Mesenchymal stem cell (in vitro differentiated cells and primary cell): ENCODE measurements around the gene SLC16A10.
"Not testable (repeated sequence)": the region's sequence is repeated elsewhere in the genome, so short reads cannot be mapped to it uniquely, and the experiment has no call there.

ENCODE experiments used
- DNase-seq: peaks from one replicate; pipeline ENCODE4 v3.0.0-alpha.2; 2013
- H2AFZ ChIP-seq: one replicate; pipeline ENCODE4 v1.6.1; 2013; ENCODE audit warnings: low read depth, mild to moderate bottlenecking, control low read depth, inconsistent platforms, low read length, moderate library complexity
- H2AK5ac ChIP-seq: 2 replicates; pipeline ENCODE4 v1.6.1; 2013; ENCODE audit warnings: low read length, moderate library complexity, mild to moderate bottlenecking, inconsistent platforms; ENCODE audit not compliant: severe bottlenecking
- H2BK120ac ChIP-seq: one replicate; pipeline ENCODE4 v1.6.1; 2013; ENCODE audit warnings: low read depth, mild to moderate bottlenecking, inconsistent platforms, low read length, moderate library complexity
- H2BK12ac ChIP-seq, 2 experiments: one replicate each; pipeline ENCODE4 v1.6.1; 2013; ENCODE audit warnings: inconsistent platforms in 2 of 2, low read length in 2 of 2, mild to moderate bottlenecking in 2 of 2, moderate library complexity in 2 of 2, control low read depth in 1 of 2
- H2BK15ac ChIP-seq: one replicate; pipeline ENCODE4 v1.6.1; 2013; ENCODE audit warnings: mild to moderate bottlenecking, low read depth, inconsistent platforms; ENCODE audit not compliant: poor library complexity, severe bottlenecking
- H2BK5ac ChIP-seq: 2 replicates; pipeline ENCODE4 v1.6.1; 2013; ENCODE audit warnings: low read depth, mild to moderate bottlenecking, low read length, control low read depth, inconsistent platforms; ENCODE audit not compliant: poor library complexity, severe bottlenecking
- H3K14ac ChIP-seq, 2 experiments: one replicate each; pipeline ENCODE4 v1.6.1; 2013; ENCODE audit warnings: inconsistent platforms in 2 of 2, low read length in 2 of 2, control low read depth in 1 of 2, mild to moderate bottlenecking in 1 of 2, moderate library complexity in 1 of 2
- H3K18ac ChIP-seq, 2 experiments: one replicate each; pipeline ENCODE4 v1.6.1; 2013; ENCODE audit warnings: inconsistent platforms in 2 of 2, low read length in 2 of 2, control low read depth in 1 of 2, low read depth in 1 of 2, mild to moderate bottlenecking in 1 of 2
- H3K23ac ChIP-seq, 2 experiments: one replicate each; pipeline ENCODE4 v1.6.1; 2013; ENCODE audit warnings: inconsistent platforms in 2 of 2, low read length in 2 of 2, mild to moderate bottlenecking in 2 of 2, moderate library complexity in 2 of 2, control low read depth in 1 of 2
- H3K27ac ChIP-seq: 2 replicates; pipeline ENCODE4 v1.5.1; 2013; ENCODE audit warnings: mild to moderate bottlenecking, moderate library complexity, low read length, control low read depth, inconsistent platforms; ENCODE audit not compliant: poor library complexity, severe bottlenecking
- H3K27me3 ChIP-seq, 2 experiments: 2 replicates each; pipeline versions ENCODE4 v1.6.1 to v1.7.0; 2013; ENCODE audit warnings: low read length in 2 of 2, mild to moderate bottlenecking in 2 of 2, moderate library complexity in 2 of 2, control low read depth in 1 of 2, inconsistent platforms in 1 of 2; ENCODE audit not compliant: control insufficient read depth in 1 of 2, insufficient read depth in 1 of 2
- H3K36me3 ChIP-seq, 2 experiments: 2 replicates each; pipeline versions ENCODE4 v1.6.1 to v1.7.0; 2013; ENCODE audit warnings: low read length in 2 of 2, control low read depth in 1 of 2, inconsistent platforms in 1 of 2, low read depth in 1 of 2, mild to moderate bottlenecking in 1 of 2; ENCODE audit not compliant: insufficient read depth in 2 of 2, control insufficient read depth in 1 of 2
- H3K4ac ChIP-seq, 2 experiments: one replicate each; pipeline ENCODE4 v1.6.1; 2013; ENCODE audit warnings: inconsistent platforms in 2 of 2, low read length in 2 of 2, mild to moderate bottlenecking in 2 of 2, moderate library complexity in 2 of 2, control low read depth in 1 of 2, low read depth in 1 of 2
- H3K4me1 ChIP-seq: 2 replicates; pipeline ENCODE4 v1.6.1; 2013; ENCODE audit warnings: low read depth, low read length, control low read depth; ENCODE audit not compliant: control insufficient read depth, insufficient read depth
- H3K4me2 ChIP-seq: 2 replicates; pipeline ENCODE4 v1.6.1; 2013; ENCODE audit warnings: low read length, mild to moderate bottlenecking, inconsistent platforms; ENCODE audit not compliant: poor library complexity, severe bottlenecking
- H3K4me3 ChIP-seq, 2 experiments: 2 replicates each; pipeline versions ENCODE4 v1.5.1 to v1.7.0; 2013; ENCODE audit warnings: low read length in 2 of 2, mild to moderate bottlenecking in 2 of 2, control low read depth in 1 of 2, low read depth in 1 of 2; ENCODE audit not compliant: insufficient read depth in 1 of 2
- H3K79me1 ChIP-seq: replicated peaks from 2 replicates; pipeline ENCODE4 v1.6.1; 2013; ENCODE audit warnings: mild to moderate bottlenecking, control low read depth, low read length, inconsistent platforms; ENCODE audit not compliant: poor library complexity, severe bottlenecking
- H3K9ac ChIP-seq: 2 replicates; pipeline ENCODE4 v1.7.0; 2013; ENCODE audit warnings: mild to moderate bottlenecking, low read length, moderate library complexity
- H3K9me3 ChIP-seq: 2 replicates; pipeline ENCODE4 v1.7.0; 2013; ENCODE audit warnings: mild to moderate bottlenecking, low read length; ENCODE audit not compliant: control insufficient read depth
- H4K8ac ChIP-seq: one replicate; pipeline ENCODE4 v1.6.1; 2013; ENCODE audit warnings: inconsistent platforms, mild to moderate bottlenecking, low read length, moderate library complexity
- H4K91ac ChIP-seq: one replicate; pipeline ENCODE4 v1.6.1; 2013; ENCODE audit warnings: mild to moderate bottlenecking, low read length, inconsistent platforms
- WGBS: methylation state at CpG from one replicate; pipeline ENCODE4 v1.1.7; 2013; ENCODE audit warnings: mixed read lengths; 5-methylcytosine and 5-hydroxymethylcytosine counted together

The SLC16A10 gene

GRCh38 chr6:111189666-111190210 is 102.4 kb downstream of the SLC16A10 start:
- not testable (repeated sequence) for H2BK12ac ChIP-seq, H3K36me3 ChIP-seq, H3K18ac ChIP-seq, H3K4ac ChIP-seq, H3K4me1 ChIP-seq, H2BK5ac ChIP-seq, H3K4me3 ChIP-seq, H3K4me2 ChIP-seq, H3K27me3 ChIP-seq, H3K14ac ChIP-seq, H3K79me1 ChIP-seq, H3K9ac ChIP-seq, H4K91ac ChIP-seq, H4K8ac ChIP-seq, DNase-seq, H2BK120ac ChIP-seq, H3K27ac ChIP-seq, H2BK15ac ChIP-seq, H2AK5ac ChIP-seq, H2AFZ ChIP-seq, H3K9me3 ChIP-seq, H3K23ac ChIP-seq
- 100% methylated on average over 1 of the region's 2 CpGs for WGBS

GRCh38 chr6:111190637-111191036 is 103.3 kb downstream of the SLC16A10 start:
- H2AK5ac ChIP-seq, result no peak overlapping the region
- no peak overlapping the region for H2BK5ac ChIP-seq
- DNase-seq, result no peak
- H2BK120ac ChIP-seq, result no peak overlapping the region
- no peaks in the 10 kb centered on the region for H3K4me1 ChIP-seq
- H2AFZ ChIP-seq, result no peak overlapping the region
- H3K9me3 ChIP-seq, result no peaks in the 10 kb centered on the region
- no peak overlapping the region for H4K91ac ChIP-seq
- no peak overlapping the region for H3K9ac ChIP-seq
- H2BK15ac ChIP-seq, result no peak overlapping the region
- no peaks in the 10 kb centered on the region for H3K36me3 ChIP-seq
- H3K14ac ChIP-seq, result no peak overlapping the region
- H3K4me3 ChIP-seq, result no peak overlapping the region
- H3K4ac ChIP-seq, result no peak overlapping the region
- no peak overlapping the region for H4K8ac ChIP-seq
- 86% methylated on average over 3 of the region's 3 CpGs for WGBS
- H3K27me3 ChIP-seq, result peaks cover 0 to 7% of the 10 kb centered on the region in 2 experiments
- H3K79me1 ChIP-seq, result no peaks in the 10 kb centered on the region
- no peak overlapping the region for H3K23ac ChIP-seq
- H3K27ac ChIP-seq, result no peak overlapping the region
- H2BK12ac ChIP-seq, result no peak overlapping the region
- H3K18ac ChIP-seq, result no peak overlapping the region
- H3K4me2 ChIP-seq, result no peak overlapping the region

- H3K18ac ChIP-seq, H3K9ac ChIP-seq, H4K91ac ChIP-seq, H3K27ac ChIP-seq, DNase-seq, H3K23ac ChIP-seq, H3K14ac ChIP-seq, H2BK5ac ChIP-seq, H4K8ac ChIP-seq, H3K79me1 ChIP-seq, H2BK12ac ChIP-seq, H3K4ac ChIP-seq, H2AFZ ChIP-seq, H3K4me2 ChIP-seq, H3K4me1 ChIP-seq, H3K27me3 ChIP-seq, H3K4me3 ChIP-seq, H2AK5ac ChIP-seq, H3K9me3 ChIP-seq, H3K36me3 ChIP-seq, H2BK15ac ChIP-seq, H2BK120ac ChIP-seq: not testable (repeated sequence)
These were observed 103.8 kb downstream of the SLC16A10 start for GRCh38 chr6:111191136-111191535.

GRCh38 chr6:111192911-111193555 is 105.7 kb downstream of the SLC16A10 start:
- H3K27me3 ChIP-seq, result peaks cover 0 to 3% of the 10 kb centered on the region in 2 experiments
- H2BK120ac ChIP-seq, result no peak overlapping the region
- H2BK15ac ChIP-seq, result no peak overlapping the region
- no peak overlapping the region for H3K27ac ChIP-seq
- H2AFZ ChIP-seq, result no peak overlapping the region
- H3K14ac ChIP-seq, result no peak overlapping the region
- no peak overlapping the region for H2BK5ac ChIP-seq
- no peaks in the 10 kb centered on the region for H3K9me3 ChIP-seq
- no peak overlapping the region for H4K91ac ChIP-seq
- no peak overlapping the region for H3K9ac ChIP-seq
- DNase-seq, result no peak
- H3K36me3 ChIP-seq, result no peaks in the 10 kb centered on the region
- H3K79me1 ChIP-seq, result no peaks in the 10 kb centered on the region
- H3K4me2 ChIP-seq, result no peak overlapping the region
- H4K8ac ChIP-seq, result no peak overlapping the region
- H3K4me1 ChIP-seq, result no peaks in the 10 kb centered on the region
- H2AK5ac ChIP-seq, result no peak overlapping the region
- no peak overlapping the region for H3K4me3 ChIP-seq
- no peak overlapping the region for H3K4ac ChIP-seq
- no peak overlapping the region for H2BK12ac ChIP-seq
- H3K23ac ChIP-seq, result no peak overlapping the region
- H3K18ac ChIP-seq, result no peak overlapping the region
